K562 (cell line): ENCODE measurements around the gene FSTL1. TPM values are rescaled to one million over a fixed set of nuclear protein-coding genes. Genes with fewer than 3 reads are reported as not detected.

ENCODE experiments used
- C11orf30 ChIP-seq: fragments of 450-650 bp; IDR thresholded peaks from 2 replicates; pipeline ENCODE4 v1.6.1; 2016; ENCODE audit warnings: low read depth, mild to moderate bottlenecking
- CREM ChIP-seq: IDR thresholded peaks from 2 replicates; pipeline ENCODE4 v1.6.1; 2014; ENCODE audit warnings: antibody characterized with exemption, low read depth
- MYBL2 ChIP-seq, 2 experiments: fragments of 450-650 bp in 1 of 2; sonication (generic) in 1 of 2; formaldehyde crosslinking in 1 of 2; IDR thresholded peaks; 2 replicates each; pipeline versions ENCODE4 v1.6.1 to v1.8.1; 2017 to 2022; ENCODE audit warnings: borderline replicate concordance in 1 of 2, inconsistent platforms in 1 of 2, low read depth in 1 of 2, mild to moderate bottlenecking in 1 of 2, missing genetic modification reagents in 1 of 2, moderate library complexity in 1 of 2
- MYC ChIP-seq, 2 experiments: fragments of 250-450 bp in 1 of 2; sonication (Bioruptor Pico) in 1 of 2; IDR thresholded peaks; 2 replicates each; pipeline versions ENCODE4 v1.5.1 to v1.6.1; 2012 to 2021; ENCODE audit warnings: low read depth in 2 of 2, borderline replicate concordance in 1 of 2, improper control_type of control experiment in 1 of 2, low read length in 1 of 2, mild to moderate bottlenecking in 1 of 2, moderate library complexity in 1 of 2
- NR2C2 ChIP-seq, 2 experiments: fragments of 200-800 bp in 1 of 2; sonication (Bioruptor generic) in 1 of 2; sonication (generic) in 1 of 2; formaldehyde crosslinking in 1 of 2; IDR thresholded peaks; 2 replicates each; pipeline versions ENCODE4 v1.6.1 to v1.8.0; 2016 to 2022; ENCODE audit warnings: mild to moderate bottlenecking in 1 of 2, missing compliant biosample characterization in 1 of 2, missing genetic modification characterization in 1 of 2, missing genetic modification reagents in 1 of 2
- RBM25 ChIP-seq: fragments of 200-400 bp; formaldehyde crosslinking; IDR thresholded peaks from 2 replicates; pipeline ENCODE4 v1.6.1; 2018; ENCODE audit warnings: low read length, low read depth, moderate library complexity; ENCODE audit not compliant: severe bottlenecking
- RCOR1 ChIP-seq, 2 experiments: IDR thresholded peaks; 2 replicates each; pipeline ENCODE4 v1.6.1; 2012; ENCODE audit warnings: low read depth in 2 of 2, low read length in 2 of 2, borderline replicate concordance in 1 of 2, improper control_type of control experiment in 1 of 2
- REST ChIP-seq, 2 experiments: fragments of 450-650 bp; formaldehyde crosslinking in 1 of 2; IDR thresholded peaks; 2 replicates each; pipeline versions ENCODE4 v1.4.0 to v1.6.1; 2014 to 2020; ENCODE audit warnings: mild to moderate bottlenecking in 2 of 2, borderline replicate concordance in 1 of 2, low read depth in 1 of 2
- SMC3 ChIP-seq: conservative IDR thresholded peaks from 2 replicates; pipeline ENCODE4 v1.6.1; 2011; ENCODE audit warnings: low read depth, low read length, improper control_type of control experiment; ENCODE audit not compliant: insufficient read depth
- ZNF644 ChIP-seq: fragments of 200-800 bp; sonication (Bioruptor generic); IDR thresholded peaks from 2 replicates; pipeline ENCODE4 v1.6.1; 2016; ENCODE audit warnings: low read depth, missing genetic modification characterization, missing compliant biosample characterization
- polyA plus RNA-seq, 8 experiments: library from polyadenylated mRNA; depleted of rRNA in 4 of 8; stranded (reverse) in 5 of 8; unstranded in 3 of 8; fragments of >200 nt; fragmentation: Nextera tagmentation in 2 of 8; fragmentation: Illumina TruSeq in 1 of 8; extraction: Ambion mirVana in 2 of 8; extraction: Trizol in 1 of 8; gene quantifications; 2 replicates each; pipeline versions ENCODE4 v1.2.1 to v1.2.3, GENCODE V29; 2011 to 2014; ENCODE audit warnings: inconsistent platforms in 1 of 8, missing spikeins in 1 of 8
- total RNA-seq, 7 experiments: library from RNA; depleted of rRNA in 6 of 7; stranded (reverse); fragments of >200 nt in 6 of 7; fragmentation: Illumina TruSeq in 2 of 7; extraction: Trizol in 2 of 7; gene quantifications; 2 replicates each; pipeline versions ENCODE4 v1.2.1 to v1.2.3, GENCODE V29; 2011 to 2021; ENCODE audit warnings: low replicate concordance in 1 of 7

The FSTL1 gene
- total and polyA plus RNA-seq, 9 of the 15 experiments (the other 6 are each of a cell fraction or from before 2014, with no cell fraction given) = 0.01 to 0.58 (median 0.08) TPM; not detected in 2

GRCh38 chr3:120417272-120417911, 33.4 kb downstream of the FSTL1 start (continued):
- TF ChIP-seq MYBL2 (IDR thresholded peaks at IDR 0.05; ENCODE audit: low read depth) (peak; percentile 80; the same call in 1 of the 2 replicates), MYBL2 (CRISPR knock-in tag; IDR thresholded peaks at IDR 0.05; ENCODE audit: borderline replicate concordance) (no peak), SMC3 (peak; percentile 51), ZNF644 (tag) (no peak), REST (IDR thresholded peaks at IDR 0.05; ENCODE audit: borderline replicate concordance) (peak; percentile 66; the same call in 1 of the 2 replicates), REST (CRISPR knock-in tag; IDR thresholded peaks at IDR 0.05; ENCODE audit: low read depth) (no peak), RCOR1 (IDR thresholded peaks at IDR 0.05; ENCODE audit: borderline replicate concordance in 1 of 2, low read depth in 2 of 2, low read length in 2 of 2) (peak in 1 of 2 experiments; percentile 3; a peak in 1 of 4 replicates), C11orf30 (0 out of 2 replicates have a peak, but pooled peaks have one; percentile 35), RBM25 (peak; percentile 29), MYC (IDR thresholded peaks at IDR 0.05; ENCODE audit: low read depth, low read length) (peak; percentile 41; the same call in 1 of the 2 replicates), MYC (CRISPR knock-in tag; IDR thresholded peaks at IDR 0.05; ENCODE audit: borderline replicate concordance, low read depth) (no peak), CREM (peak; percentile 33; the same call in 1 of the 2 replicates), NR2C2 (CRISPR knock-in tag; IDR thresholded peaks at IDR 0.05) (no peak), NR2C2 (tag; IDR thresholded peaks at IDR 0.05) (peak; percentile 49; the same call in 1 of the 2 replicates)
